SKM-1 (cell line): Measurements from ENCODE around the gene RAD9B.
"Not testable (repeated sequence)": the region's sequence is repeated elsewhere in the genome, so short reads cannot be mapped to it uniquely, and the experiment has no call there.

Source experiments
- DNase-seq: peaks from one replicate; lab custom pipeline; 2025; ENCODE audit not compliant: unreplicated experiment; lab: John Stamatoyannopoulos, UW

The RAD9B gene

GRCh38 chr12:110520876-110521712, 19.0 kb downstream of the RAD9B start:
- DNase-seq: not testable (repeated sequence)

GRCh38 chr12:110528277-110528839, 26.2 kb downstream of the RAD9B start:
- DNase-seq: no peak

DNA sequence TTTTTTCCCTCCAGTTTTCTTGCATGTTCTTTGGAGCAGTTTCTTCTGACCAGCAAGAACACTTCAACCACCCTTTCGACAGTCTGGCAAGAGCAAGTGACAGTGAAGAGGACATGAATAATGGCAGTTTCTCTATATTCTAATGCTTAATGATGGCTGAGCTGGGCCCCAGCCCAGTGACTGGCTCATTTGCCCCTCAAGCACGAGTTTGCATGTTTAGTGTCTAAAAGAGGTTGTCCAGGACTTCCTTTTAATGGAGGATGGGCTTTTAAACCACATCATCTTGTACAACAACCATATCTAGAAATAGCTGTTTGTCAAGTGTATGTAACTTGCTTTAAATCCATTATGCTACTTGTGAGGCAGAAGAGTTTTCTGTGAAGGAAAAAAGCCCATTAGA, 28.4 kb downstream of the RAD9B start:
- no peak for DNase-seq

DNA sequence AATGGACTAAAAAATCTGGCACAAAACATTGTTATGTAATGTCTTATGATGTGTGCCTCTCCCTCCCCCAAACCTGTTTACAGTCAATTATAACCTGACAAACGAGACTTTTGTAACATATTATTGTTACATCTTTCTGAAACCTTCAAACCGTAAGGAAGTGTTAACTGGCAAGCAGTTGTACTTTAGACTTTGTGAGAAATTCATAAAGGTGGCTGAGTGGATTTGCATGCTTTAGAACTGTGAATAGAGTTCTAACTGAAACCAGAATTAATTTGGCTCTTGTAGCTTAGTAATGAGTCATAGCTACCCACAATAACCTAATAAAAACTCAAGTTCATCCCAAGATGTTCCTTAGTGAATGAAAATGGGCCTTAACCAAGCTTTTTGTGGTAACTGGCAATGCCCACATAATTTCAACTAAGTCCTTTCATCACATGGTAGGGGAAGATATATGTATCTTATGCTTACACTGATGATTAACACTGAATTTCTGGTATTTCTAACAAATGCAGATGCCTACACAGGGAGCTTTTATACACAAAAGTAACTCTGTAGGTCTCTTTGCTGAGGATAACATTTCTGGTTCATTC, 29.7 kb downstream of the RAD9B start:
- DNase-seq: no peak

DNA sequence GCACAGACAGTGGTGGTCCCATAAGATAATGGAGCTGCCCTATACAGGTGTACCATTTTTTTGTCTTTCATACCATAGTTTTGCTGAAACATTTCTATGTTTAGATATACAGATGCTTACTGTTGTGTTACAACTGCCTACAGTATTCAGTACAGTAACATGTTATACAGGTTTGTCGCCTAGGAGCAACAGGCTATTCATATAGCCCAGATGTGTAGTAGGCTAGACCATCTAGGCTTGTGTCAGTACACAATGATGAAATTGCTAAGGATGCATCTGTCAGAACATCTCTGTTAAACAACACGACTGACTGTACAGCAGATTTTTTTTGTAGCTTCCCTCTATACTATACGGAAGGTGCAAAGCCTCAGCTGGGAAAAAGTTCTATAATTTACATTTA, 30.5 kb downstream of the RAD9B start:
- DNase-seq: no peak

GRCh38 chr12:110533607-110534006, 31.5 kb downstream of the RAD9B start:
- no peak for DNase-seq

- DNase-seq: no peak
Measured at GRCh38 chr12:110534811-110535210, 32.7 kb downstream of the RAD9B start.

GRCh38 chr12:110536834-110537604, 34.9 kb downstream of the RAD9B start:
- DNase-seq: no peak

- no peak for DNase-seq
Measured at GRCh38 chr12:110537605-110538409, 35.7 kb downstream of the RAD9B start.

DNA sequence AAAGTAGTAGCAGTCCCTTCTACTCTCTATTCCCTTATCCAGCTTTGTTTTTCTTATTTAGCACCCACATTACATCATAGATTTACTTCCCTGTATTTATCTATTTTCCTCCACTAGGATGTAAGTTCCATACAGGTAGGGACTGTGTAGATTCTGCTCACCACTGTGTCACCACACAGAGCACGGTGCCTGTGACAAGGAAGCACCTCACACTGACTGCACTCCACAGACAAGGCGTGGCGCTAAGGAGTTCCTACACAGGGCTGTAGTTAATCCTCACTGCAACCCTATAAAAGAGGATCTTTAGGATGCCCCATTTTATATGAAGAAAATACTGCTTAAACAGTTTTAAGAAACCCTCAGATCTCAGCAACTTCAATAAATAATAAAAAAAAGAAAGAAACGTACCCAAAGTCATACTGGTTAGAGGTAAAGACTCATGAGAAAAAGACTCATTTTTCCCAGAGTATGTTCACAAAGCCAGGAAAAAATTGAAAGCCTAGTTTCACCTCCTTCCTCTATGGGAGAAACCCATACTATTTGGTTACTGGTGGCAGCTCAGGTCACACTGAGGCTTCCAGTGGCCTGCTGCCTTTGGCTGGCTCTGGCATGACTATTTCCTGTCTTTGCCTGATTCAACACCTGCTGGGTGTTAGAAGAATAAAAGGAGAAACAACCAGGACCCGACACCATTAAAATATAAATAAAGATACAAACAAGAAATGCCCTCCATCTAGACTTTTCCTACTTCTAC, 36.9 kb downstream of the RAD9B start:
- no peak for DNase-seq

DNA sequence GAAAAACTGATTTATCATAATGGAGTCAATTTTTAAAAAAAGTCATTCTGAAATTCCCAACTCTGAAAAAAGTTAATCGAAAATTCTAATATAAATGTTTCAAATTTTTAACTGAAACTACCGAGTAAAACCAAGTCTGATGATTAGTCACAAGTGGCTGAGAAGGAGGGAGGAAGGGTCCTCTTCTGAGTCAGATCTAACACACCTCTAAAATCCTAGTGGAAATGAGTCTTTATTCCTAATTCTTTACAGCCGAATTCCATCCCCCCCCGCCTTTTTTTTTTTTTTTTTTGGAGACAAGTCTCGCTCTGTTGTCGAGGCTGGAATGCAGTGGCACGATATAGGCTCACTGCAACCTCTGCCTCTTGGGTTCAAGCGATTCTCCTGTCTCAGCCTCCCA, 37.9 kb downstream of the RAD9B start:
- DNase-seq: no peak

DNA sequence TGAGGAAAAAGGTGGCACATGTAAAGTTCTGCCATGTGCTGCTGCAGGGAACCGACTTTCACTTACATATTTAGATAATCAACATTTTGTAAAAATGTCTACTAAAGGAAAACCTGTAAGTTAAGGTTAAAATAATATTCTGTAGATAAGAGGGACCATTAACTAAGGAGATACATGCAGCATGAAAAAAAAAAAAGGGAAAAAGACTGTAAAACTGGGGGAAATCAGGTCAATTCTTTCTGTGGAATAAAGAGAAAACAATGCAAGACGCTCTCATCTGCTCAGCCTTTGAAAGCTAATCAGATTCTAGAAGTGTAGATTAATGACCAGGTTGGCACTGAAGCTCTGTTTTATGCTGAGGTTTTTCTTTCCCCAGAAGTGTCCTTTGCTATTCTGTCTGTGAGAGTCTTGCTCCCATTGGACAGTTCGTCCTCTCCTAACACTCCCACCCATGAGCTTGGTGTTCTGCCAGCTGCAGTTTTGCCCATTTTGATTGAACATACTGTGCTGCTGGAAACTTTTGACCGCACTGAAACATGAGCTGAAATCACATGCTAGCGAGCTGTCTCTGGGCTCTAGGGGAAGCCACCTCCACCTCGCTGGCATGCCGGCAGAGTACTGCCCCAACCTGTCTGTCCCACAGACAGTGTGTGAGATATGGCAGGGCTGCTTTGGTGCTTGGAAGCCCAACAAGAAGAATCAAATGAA, 41.3 kb downstream of the RAD9B start:
- DNase-seq: no peak

DNA sequence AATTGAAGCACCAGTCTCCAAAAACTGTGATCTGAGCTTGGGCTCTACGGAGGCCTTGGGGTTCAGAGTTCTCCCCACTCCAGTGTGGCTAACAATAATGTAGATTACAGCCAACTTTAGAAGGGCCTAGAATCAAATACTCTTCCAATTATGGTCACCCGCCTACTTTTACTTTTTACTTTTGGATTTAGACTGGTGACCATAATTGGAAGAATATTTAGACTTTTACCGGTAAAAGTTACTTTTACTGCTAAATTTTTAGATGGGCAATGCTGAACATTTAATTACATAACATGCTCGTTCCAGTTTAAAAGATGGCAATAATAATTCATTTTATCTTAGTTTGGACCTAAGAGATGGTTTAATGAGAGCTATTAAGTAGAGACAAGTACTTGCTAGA, 41.8 kb downstream of the RAD9B start:
- no peak for DNase-seq

DNA sequence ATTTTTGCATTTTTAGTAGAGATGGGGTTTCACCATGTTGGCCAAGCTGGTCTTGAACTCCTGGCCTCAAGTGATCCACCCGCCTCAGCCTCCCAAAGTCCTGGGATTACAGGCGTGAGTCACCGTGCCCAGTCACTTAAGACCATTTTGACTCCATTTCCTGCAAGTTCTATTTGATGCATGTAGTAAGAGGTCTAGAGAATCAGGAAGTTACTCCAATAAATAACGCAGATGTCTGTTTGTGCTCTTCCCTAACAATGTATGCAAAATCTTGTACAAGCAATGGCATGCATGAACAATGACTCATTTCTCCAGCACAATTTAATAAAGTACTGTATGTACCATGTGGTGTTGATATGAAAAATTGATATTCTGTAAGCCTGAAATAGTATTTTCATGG, 43.1 kb downstream of the RAD9B start:
- not testable (repeated sequence) for DNase-seq

DNA sequence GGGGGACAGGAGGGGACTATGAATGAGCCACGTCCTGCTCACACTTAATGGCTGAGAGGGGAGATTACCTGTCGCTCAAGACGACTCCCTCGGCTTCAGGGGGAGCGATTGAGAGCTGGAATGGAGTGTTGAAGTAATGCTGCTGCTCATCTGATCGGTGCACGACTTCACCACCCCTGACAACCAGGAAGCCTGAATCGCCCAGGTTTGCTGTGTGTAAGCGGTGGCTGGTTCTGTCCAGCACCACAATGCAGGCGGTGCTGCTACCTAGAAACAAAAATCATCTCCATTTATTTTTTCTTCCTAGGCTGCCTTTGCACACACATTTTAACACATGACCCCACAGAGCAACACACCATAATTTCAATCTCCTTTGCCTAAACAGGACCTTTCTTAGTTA, 43.7 kb downstream of the RAD9B start:
- DNase-seq: no peak

DNA sequence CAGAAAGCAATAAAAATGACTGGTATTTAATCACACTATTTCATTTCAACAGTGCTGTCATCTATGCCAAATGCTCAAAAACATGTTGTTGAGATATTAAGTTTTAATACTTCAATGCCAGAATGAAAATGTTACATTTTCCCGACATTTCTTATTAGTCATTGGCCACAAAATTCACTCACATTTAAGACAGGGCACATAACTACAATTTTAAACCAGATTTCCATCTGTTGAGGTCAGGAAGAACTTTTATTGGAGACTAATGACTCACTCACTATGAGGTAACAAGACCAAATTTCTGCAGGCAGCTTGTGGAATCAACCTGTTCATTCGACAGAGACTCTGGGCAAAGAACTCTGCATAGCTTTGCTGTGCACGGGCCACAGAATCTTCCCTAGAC, 44.2 kb downstream of the RAD9B start:
- DNase-seq: no peak

GRCh38 chr12:110547090-110547489, 45.0 kb downstream of the RAD9B start:
- DNase-seq: no peak

GRCh38 chr12:110548678-110549077, 46.5 kb downstream of the RAD9B start:
- DNase-seq: no peak

DNA sequence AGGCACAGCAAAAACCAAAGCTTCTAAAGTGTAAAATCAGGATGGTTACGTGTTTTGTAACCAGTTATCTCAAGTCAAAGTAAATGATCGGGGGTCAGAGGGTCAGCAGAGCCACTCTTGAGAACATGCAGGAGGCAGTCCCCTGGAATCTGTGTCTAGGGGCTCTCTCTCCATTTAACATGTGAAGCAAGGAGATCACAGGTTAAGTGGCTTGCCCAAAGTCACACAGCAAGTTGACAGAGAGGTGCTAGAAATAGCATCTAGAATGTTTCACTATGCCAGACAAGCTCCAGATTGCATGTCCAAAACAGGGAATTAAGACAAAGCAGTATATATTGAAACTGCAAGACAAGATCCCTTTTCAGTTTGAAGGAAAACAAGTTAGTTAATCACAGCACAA, 47.6 kb downstream of the RAD9B start:
- DNase-seq: no peak

DNA sequence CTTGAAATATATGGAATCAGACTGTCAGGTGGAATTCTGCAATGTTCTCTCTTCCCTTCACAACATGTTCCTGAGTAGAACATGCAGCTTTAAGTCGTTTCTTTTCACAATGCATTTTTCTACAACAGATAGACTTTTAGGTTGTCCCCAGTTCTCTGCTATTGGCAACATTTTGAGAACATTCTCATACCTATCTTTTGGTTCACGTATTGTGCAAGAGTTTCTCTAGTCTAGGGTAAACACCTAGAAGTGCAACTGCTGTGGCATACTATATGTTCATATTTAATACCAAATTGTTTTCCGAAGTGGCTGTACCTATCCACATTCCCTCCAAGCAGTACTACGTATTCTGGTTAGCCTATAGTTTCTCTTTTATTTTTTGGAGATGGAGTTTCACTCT, 48.9 kb downstream of the RAD9B start:
- no peak for DNase-seq
